Activated CD4-positive, alpha-beta T cell treated with anti-CD3 and anti-CD28 coated beads for 4 hours (primary cell): ENCODE measurements around the gene NAALADL2.
"Not testable (repeated sequence)": the region's sequence is repeated elsewhere in the genome, so short reads cannot be mapped to it uniquely, and the experiment has no call there.

Source experiments
- DNase-seq, 2 donors: peaks; one replicate each; pipeline ENCODE4 v3.0.0-alpha.2; 2020

The NAALADL2 gene

DNA sequence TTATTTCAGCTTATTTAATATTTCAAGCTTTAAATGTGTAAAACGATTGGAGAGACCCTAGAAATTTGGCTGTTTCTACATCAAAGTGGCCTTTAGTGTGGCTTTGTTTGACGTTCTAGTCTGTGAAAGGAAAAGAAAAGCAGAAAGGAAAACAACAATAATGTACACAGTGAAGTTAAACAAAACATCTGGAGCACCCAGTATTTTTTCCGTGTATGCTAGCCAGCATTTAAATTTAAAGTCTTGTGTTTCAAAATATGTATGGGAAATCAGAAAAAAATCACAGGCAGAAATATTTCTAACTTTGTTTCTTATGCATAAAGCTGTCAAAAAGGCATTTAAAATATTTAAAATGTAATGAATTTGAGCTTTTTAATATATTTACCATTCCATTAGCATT, 218.1 kb downstream of the NAALADL2 start:
- no peak for DNase-seq

DNA sequence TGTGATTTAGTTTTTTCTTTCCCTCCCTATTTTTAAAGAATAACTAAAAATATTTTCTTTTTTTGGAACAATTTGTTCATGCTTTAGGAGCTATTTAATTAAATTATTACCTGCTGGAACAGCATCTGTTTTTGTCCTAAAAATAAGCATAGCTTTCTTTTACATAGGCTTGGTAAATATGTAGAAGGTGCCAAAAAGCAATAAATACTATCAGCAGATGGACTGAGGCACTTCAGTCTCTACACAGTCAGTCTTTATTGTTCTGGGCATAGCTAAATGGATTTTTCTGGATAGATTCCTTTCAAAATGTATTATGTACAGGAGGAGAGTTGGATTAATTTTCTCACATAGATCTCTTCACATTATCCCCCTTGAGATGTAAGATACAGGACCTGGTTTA, 223.5 kb downstream of the NAALADL2 start:
- no peak for DNase-seq

DNA sequence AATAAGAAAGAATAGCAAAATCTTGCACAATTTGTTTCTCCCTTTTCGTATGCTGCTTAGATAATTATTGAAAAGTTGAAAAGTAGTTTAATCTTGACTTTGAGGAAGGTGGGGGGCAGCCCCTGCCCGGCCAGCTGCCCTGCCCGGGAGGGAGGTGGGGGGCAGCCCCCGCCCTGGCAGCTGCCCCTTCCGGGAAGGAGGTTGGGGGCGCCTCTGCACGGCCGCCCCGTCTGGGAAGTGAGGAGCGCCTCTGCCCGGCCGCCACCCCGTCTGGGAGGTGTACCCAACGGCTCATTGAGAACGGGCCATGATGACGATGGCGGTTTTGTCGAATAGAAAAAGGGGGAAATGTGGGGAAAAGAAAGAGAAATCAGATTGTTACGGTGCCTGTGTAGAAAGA, 228.0 kb downstream of the NAALADL2 start:
- not testable (repeated sequence) for DNase-seq

DNA sequence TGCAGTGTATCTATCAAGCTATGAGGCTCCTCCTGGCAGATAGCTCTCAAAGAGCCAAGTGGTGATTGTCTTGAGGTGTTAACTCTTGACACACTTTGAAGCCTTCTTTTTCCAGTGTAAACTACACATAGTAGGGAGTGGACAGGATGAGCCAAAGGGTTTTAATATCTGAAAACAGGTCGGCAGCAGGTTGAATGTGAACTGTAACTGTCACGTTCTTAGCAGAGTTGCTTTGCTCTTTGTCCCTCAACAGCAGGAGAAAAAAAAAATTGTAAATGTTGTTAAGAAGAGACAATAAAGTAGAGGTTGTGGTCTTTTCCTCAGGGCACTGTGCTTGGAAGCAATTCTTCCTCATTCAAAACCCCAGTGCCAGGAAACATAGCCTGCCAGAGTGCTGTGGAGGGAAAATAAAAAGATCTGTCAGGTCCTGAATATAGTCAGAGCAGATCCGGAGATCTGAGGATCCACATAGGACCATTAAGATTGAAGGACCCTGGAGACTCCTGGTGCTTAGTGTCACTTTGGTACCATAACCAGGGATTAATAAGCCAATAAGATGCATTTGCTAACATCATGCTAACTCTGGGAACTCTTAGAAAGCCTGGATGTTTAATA, 229.7 kb downstream of the NAALADL2 start:
- DNase-seq = no peak

DNA sequence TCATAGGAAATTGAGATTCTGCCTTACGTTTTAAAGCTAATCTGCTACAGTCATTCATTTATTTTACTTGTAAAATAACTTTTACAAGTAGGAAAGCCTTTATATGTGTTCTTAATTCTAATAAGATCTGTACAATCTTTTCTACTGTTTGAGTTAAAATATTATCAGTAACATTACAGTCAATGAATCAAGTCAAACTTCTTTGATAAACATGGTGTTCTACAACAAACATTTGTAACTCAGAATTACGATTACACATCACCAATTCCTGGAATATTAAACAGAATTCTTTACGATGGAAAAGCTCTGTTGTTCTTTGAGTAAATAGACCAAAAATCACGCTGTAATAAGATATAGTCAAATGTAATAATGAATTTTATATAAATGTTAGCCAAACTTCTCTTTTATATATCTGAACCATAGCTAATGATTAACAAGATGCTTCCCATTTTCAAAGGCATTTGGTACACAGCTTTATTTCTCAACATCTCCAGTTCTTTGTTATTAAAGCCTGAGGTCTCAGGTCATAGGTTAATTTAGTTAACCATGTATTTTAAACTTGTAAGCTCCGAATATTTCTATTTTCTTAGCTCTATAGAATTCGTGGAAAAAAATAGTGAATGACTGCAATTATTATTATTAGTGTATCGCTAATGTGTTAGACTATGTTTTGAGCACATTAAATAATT, 232.4 kb downstream of the NAALADL2 start:
- no peak for DNase-seq

DNA sequence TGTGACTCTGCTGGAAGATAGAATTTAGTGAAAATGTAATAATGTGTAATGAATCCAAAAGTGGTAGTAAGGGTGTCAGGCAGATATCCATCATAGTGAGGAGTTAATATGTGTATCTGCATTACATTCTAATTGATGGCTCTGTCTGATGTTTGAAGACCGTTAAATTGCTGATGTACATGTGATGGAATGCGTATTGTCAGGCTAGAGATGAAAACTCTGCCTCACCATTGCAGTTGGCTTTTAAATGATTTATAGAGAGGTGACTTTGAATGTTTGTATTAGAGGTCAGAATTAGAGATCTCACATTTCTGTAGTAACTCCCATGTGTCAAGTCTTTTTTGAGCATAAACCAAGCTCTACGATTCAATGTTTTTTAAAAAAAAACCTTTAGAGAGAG, 234.6 kb downstream of the NAALADL2 start:
- no peak for DNase-seq

DNA sequence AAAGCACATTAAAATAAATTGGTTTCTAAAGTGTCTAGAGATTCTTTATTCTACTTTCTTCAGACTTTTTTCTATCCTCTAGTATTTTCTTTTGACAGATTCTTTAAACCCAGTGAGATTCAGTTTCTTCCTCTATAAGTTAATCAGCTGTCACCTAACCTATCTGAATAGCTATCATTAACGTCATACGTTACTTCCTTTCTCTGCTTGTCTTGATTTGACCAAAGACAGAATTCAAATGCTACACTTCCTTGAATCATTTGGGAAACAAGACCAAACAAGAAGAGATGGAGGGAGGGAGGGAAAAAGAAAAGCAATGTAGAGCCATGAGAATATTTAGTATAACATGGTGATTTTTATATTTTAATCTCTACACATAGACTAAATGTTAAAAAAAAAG, 235.2 kb downstream of the NAALADL2 start:
- no peak for DNase-seq

DNA sequence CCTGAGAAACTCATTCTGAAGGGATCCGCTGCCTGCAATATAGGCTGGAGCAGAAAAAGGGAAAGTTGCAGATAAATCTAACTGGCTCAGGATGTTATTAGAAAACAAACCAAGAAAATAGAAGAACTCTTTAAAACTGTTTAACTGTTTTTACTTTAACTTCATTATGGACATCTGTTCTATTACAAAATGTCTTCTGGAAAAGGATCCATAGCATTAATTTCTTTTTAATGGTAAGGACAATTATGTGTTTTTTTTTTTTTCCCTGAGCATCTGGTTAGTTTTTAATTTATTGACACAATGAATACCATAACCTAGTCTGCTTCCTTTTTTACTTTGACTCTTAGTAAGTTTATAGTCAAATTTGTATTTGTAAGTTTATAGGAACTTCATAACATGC, 239.5 kb downstream of the NAALADL2 start:
- no peak for DNase-seq

DNA sequence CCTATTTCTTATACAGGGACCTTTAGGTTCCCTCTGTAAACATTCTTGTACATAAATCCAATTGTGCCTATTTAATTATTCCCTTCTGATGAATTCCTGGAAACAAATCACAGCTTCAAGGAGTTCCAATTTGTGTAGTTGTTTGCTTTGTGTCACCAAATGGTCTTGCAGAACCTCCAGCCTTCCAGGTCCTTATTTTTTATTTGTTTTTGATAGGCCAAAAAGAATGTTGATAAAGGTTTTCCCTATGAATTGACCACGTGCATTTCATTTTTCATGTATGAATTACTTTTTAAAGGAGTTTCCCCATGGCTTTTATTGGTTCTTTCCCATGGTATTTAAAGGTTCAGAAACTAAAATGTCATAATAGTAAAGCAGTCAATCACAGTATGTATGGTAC, 243.0 kb downstream of the NAALADL2 start:
- DNase-seq = no peak

DNA sequence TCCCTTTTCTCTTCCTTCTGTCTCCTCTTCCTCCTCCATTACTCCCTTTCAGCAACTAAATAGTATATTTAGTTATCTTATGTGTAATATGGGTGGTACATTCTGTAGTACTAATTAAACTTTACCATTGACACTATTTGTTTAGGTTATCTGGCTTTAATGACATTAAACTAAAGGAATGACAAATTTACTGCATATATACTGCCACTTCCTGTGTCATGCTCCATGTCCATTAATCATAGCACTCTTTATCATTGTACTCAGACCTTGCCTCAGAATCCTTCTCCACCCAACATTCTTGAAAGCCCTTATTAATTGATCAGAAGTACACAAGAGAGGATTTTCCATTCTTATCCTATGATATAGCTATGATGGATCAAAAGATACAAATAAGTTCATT, 244.2 kb downstream of the NAALADL2 start:
- no peak for DNase-seq

DNA sequence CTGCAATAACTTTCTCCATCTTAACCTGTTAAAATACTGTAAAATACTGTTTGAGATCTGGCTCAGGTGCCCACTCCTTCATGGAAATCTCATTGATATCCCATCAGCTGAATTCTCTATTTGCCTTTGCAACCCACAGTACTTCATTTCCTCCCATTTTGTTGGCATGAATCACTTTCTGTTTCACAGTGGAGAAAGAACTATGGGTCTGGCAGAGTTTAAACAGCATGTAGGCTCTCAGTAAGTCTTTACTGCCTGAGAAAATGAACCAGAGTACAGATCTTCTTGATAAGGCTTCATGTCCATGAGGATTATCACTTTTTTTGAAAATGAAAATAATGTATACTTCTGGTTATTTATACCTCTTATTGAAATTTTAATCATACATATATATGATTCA, 245.9 kb downstream of the NAALADL2 start:
- DNase-seq = no peak

DNA sequence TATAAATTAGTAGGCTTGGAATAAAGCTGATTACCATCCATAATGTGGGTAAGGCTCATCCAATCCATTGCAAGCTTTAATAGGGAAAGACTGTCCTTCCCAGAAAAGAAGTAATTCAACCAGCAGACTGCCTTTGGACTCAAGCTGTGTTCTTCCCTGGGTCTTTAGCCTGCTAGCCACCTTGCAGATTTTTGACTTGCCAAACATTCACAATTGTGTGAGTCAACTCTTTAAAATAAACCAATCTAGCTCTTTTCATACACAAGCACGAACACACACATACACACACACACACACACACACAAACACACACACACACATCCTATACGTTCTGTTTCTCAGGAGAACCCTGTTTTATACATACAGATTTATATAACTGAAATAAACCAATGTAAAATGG, 248.1 kb downstream of the NAALADL2 start:
- no peak for DNase-seq

DNA sequence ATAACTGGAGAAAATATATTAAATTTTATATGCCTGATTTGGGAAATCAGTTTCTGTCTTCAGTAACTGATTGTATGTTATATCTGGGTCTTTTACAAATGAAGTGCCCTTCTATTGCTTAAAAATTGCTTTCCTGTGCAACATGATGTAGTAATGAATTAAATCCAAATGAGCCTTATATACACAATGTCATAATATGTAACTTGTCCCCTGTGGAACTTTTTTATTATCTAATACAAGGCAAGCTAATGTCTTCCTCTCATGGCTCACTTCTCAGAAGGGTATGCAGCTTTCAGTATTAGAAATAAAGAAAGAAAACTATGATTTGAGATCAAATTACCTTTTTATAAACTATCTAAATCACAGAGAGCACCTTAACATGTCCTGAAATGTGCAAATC, 248.9 kb downstream of the NAALADL2 start:
- no peak for DNase-seq

DNA sequence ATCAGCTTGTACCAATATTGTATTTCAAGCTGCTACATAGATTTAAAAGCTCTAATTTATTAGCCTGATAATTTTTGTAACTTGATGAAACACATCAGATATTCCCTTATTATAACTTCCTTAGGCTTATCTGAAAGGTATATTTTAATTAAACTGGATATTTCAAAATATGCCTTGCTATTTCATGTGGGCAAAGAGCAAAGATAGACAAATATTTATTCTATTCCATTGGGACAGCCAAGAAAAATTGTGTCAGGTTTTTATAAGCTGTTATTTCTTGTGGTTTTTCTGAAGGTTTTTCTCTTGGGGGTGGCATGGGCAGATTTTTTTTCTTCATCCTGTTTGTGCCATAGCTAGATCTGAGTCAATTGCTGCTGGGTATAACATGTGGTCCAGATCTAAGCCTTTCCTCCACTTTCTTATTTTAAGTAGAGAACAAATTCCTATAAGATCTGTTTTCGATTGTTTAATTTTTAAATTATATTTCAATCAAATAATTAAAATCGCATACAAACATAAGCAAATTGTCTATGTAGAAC, 249.5 kb downstream of the NAALADL2 start:
- DNase-seq = no peak

DNA sequence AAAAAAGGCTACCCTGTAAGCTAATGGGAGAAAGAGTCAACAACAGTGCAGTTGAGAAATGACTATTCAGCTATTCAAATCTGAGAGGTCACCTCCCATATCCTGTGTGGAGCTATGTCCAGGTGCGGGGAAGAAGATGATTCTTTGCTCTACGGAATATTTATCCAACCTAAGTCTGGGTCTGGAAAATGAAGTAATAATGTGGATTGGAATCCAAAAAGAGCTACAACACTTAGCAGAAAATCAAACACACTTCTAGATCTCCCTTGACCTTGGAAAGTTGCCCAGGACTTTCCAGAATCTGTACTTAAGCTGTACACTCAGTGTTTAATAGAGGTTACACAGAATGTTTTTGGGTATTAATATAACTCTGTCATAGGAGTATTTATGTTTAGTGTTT, 251.9 kb downstream of the NAALADL2 start:
- no peak for DNase-seq

DNA sequence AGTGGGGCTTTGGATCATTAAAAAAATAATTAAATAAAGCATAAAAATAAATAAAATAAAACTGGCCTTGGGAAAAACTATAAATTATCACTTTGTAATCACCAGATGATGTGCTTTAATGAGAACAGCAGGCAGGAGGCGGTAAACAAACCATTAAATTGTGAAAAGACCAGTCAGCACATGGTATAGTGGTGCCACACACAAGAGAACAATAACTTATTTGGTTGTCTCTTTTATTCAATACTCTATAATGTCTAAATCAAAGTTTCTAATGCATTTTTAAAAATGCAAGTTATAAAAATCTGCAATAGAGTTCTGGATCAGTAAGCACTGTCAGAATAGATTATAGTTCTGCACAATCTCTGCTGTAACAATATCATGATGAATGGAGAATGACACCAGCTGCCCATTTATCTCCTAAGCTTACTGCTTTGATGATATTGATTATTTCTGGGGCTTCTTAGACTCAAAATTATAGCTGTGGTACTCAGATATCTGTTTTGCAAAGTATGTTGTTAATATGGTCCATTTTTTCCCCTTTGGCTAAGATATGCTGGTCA, 259.3 kb downstream of the NAALADL2 start:
- no peak for DNase-seq

DNA sequence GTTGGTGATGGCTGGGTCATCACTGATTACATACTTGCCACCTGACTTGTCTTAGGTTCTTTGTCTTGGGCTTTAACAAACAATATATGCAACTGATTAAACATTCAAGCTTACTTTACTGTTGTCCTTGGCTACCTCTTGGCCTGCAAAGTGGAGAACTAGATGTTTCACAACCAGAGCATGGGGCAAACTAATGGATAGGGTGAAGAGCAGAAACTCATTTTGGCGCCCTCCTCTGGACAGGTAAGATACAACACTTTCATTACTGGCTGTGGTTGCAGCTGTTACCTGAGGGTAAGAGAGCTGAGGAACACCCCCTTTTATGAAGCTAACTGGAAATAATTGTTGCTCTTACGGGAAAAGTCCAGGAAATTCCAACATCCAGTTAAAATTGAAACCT, 262.1 kb downstream of the NAALADL2 start:
- DNase-seq = no peak

DNA sequence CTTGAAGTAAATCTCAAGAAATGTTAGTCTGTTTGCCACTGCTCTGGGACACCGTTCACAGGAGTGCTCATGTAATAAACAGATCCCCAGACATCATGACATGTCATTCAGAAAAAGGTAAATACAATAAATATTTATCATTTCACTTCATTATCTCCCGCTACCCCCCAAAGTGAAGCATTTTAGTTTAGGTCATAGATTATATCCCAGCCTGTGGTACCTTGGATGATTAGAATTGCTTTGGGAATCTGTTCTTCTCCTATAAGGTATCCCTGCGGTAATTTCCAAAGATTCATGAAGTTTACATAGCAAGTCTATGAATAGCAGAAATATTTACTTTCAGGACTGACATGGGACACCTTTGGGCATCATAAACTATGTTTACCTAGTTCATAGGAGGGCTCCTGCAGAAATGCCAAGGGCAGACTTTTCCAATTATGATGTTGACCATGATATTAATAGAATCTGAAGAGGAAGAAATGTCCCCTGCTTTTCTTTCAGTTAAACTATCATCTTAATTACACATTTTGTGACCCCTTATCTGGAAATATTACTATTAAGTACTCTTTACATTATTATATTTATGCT, 268.0 kb downstream of the NAALADL2 start:
- DNase-seq = no peak

DNA sequence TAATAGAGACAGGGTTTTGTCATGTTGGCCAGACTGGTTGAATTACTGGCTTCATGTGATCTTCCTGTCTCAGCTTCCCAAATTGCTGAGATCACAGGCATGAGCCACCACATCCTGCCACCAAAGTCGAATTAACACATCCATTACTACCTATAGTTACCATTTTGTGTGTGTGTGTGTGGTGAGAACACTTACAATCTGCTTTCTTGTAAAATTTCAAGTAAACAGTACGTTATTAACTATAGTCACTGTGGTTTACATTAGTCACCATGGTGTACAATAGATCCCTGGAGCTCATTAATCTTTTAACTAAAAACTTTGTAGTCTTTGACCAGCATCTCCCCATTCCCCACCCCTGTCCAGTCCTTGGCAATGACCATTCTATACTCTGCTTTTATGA, 270.0 kb downstream of the NAALADL2 start:
- no peak for DNase-seq

DNA sequence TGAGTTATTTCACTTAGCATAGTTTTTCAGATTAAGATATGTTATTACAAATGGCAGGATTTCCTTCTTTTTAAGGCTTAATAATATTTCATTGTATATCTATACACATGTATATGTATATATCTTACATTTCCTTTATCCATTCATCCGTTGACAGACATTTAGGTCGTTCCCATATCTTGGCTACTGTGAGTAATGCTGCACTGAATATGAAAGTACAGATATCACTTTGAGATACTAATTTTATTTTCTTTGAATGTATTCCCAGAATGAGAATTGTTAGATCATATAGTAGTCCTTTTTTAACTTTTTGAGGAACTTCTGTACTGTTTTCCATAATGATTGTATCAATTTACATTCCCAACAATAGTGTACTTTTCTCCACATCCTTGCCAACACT, 270.4 kb downstream of the NAALADL2 start:
- no peak for DNase-seq

DNA sequence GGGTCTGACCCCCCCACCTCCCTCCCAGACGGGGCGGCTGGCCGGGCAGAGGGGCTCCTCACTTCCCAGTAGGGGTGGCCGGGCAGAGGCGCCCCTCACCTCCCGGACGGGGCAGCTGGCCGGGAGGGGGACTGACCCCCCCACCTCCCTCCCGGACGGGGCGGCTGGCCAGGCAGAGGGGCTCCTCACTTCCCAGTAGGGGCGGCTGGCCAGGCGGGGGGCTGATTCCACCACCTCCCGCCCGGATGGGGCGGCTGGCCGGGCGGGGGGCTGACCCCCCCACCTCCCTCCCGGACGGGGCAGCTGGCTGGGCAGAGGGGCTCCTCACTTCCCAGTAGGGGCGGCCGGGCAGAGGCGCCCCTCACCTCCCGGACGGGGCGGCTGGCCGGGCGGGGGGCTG, 272.7 kb downstream of the NAALADL2 start:
- not testable (repeated sequence) for DNase-seq

DNA sequence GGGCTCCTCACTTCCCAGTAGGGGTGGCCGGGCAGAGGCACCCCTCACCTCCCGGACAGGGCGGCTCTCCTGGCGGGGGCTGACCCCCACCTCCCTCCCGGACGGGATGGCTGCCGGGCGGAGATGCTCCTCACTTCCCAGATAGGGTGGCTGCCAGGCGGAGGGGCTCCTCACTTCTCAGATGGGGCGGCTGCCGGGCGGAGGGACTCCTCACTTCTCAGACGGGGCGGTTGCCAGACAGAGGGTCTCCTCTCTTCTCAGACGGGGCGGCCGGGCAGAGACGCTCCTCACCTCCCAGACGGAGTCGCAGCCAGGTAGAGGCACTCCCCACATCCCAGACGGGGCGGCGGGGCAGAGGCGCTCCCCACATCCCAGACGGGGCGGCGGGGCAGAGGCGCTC, 273.6 kb downstream of the NAALADL2 start:
- DNase-seq = not testable (repeated sequence)

DNA sequence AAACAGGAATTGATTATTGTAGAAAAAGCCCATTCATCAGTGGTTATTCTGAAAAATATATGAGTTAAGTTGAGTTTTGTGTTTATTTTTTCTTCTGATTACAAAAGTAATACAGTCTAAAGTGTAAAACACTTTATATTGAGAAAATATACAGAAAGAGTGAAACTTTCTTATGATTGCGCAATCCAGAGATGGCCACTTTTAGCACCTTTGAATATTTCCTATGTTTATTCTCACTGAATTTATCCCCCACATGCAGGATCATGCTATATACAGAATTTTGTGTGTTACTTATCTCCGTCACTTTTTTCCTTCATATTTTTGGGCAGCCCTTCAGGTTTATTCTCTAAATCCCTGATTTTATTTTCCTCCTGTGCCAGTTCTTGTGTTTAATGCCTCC, 285.2 kb downstream of the NAALADL2 start:
- no peak for DNase-seq

DNA sequence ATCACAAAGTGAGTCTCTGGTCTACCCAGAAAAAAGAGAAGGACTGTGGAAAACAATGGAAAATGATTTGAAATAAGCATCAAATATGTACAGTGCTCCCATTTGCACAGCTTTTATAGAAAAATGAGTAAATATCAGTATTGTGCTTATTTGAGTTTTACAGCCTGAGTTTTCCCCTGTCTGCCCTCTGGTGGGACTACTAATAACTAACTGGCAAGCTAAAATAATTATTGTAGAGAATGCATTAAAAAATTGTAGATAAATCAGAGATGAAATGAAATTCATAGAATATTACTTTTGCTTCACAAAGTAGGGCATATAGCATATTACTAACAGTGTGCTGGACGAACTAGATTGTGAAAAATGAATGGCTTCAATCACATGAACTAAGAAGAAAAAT, 287.1 kb downstream of the NAALADL2 start:
- no peak for DNase-seq
